ENCODE results near the gene S100PBP.

S100PBP gene

GRCh38 chr1:32806290-32806689 lies 11.2 kb upstream of the S100PBP start:
- TF ChIP-seq ZNF274 (IDR thresholded peaks at IDR 0.05; ENCODE audit: low read depth, low read length), result no peak

GRCh38 chr1:32806910-32807523 lies 10.4 kb upstream of the S100PBP start:
- H3K4me3 ChIP-seq (ENCODE audit: low read length), result no peak overlapping the region
- TF ChIP-seq ZNF274 (IDR thresholded peaks at IDR 0.05; ENCODE audit: low read depth, low read length), result no peak

More at GRCh38 chr1:32806290-32806689, 11.2 kb upstream of the S100PBP start:
- no peak overlapping the region for H3K4me3 ChIP-seq (ENCODE audit: low read length)

GRCh38 chr1:32808580-32808979 lies 8.9 kb upstream of the S100PBP start:
- no peak overlapping the region for H3K4me3 ChIP-seq (ENCODE audit: low read length)
- TF ChIP-seq ZNF274 (IDR thresholded peaks at IDR 0.05; ENCODE audit: low read depth, low read length), result no peak

- TF ChIP-seq ZNF274 (IDR thresholded peaks at IDR 0.05; ENCODE audit: low read depth, low read length), result no peak
- H3K4me3 ChIP-seq (ENCODE audit: low read length), result no peak overlapping the region
Observed at GRCh38 chr1:32810358-32810757, 7.1 kb upstream of the S100PBP start.

- no peak for TF ChIP-seq ZNF274 (IDR thresholded peaks at IDR 0.05; ENCODE audit: low read depth, low read length)
Observed at GRCh38 chr1:32811265-32811664, 6.2 kb upstream of the S100PBP start.

GRCh38 chr1:32811917-32812316 lies 5.5 kb upstream of the S100PBP start:
- no peak overlapping the region for H3K4me3 ChIP-seq (ENCODE audit: low read length)
- TF ChIP-seq ZNF274 (IDR thresholded peaks at IDR 0.05; ENCODE audit: low read depth, low read length), result no peak

More at GRCh38 chr1:32811265-32811664, 6.2 kb upstream of the S100PBP start:
- H3K4me3 ChIP-seq (ENCODE audit: low read length), result no peak overlapping the region

- TF ChIP-seq ZNF274 (IDR thresholded peaks at IDR 0.05; ENCODE audit: low read depth, low read length), result no peak
- no peak overlapping the region for H3K4me3 ChIP-seq (ENCODE audit: low read length)
Observed at GRCh38 chr1:32813941-32814739, 3.3 kb upstream of the S100PBP start.

- H3K4me3 ChIP-seq (ENCODE audit: low read length), result peak overlapping the region; percentile 96
- TF ChIP-seq ZNF274 (IDR thresholded peaks at IDR 0.05; ENCODE audit: low read depth, low read length), result no peak
Observed at GRCh38 chr1:32816676-32817158, 736 bp upstream of the S100PBP start.

GRCh38 chr1:32817815-32818786 lies 648 bp downstream of the S100PBP start:
- no peak for TF ChIP-seq ZNF274 (IDR thresholded peaks at IDR 0.05; ENCODE audit: low read depth, low read length)
- peak overlapping the region; percentile 83 for H3K4me3 ChIP-seq (ENCODE audit: low read length)

GRCh38 chr1:32818804-32819541 lies 1.5 kb downstream of the S100PBP start:
- TF ChIP-seq ZNF274 (IDR thresholded peaks at IDR 0.05; ENCODE audit: low read depth, low read length), result no peak
- peak overlapping the region; percentile 83 for H3K4me3 ChIP-seq (ENCODE audit: low read length)

- TF ChIP-seq ZNF274 (IDR thresholded peaks at IDR 0.05; ENCODE audit: low read depth, low read length), result no peak
Observed at GRCh38 chr1:32825181-32825580, 7.7 kb downstream of the S100PBP start.

GRCh38 chr1:32828341-32828740 lies 10.9 kb downstream of the S100PBP start:
- H3K4me3 ChIP-seq (ENCODE audit: low read length), result no peak overlapping the region
- no peak for TF ChIP-seq ZNF274 (IDR thresholded peaks at IDR 0.05; ENCODE audit: low read depth, low read length)

More at GRCh38 chr1:32825181-32825580, 7.7 kb downstream of the S100PBP start:
- no peak overlapping the region for H3K4me3 ChIP-seq (ENCODE audit: low read length)

GRCh38 chr1:32830092-32830852 lies 12.8 kb downstream of the S100PBP start:
- TF ChIP-seq ZNF274 (IDR thresholded peaks at IDR 0.05; ENCODE audit: low read depth, low read length), result no peak
- H3K4me3 ChIP-seq (ENCODE audit: low read length), result no peak overlapping the region

Measured in GM08714 (cell line).